Hepatocyte (in vitro differentiated cells): Measurements from ENCODE around the gene UBXN11.

Experiments
- EZH2 ChIP-seq: fragments of 200-600 bp; sonication (generic); IDR thresholded peaks from 2 replicates; pipeline ENCODE4 v1.6.1; 2016; ENCODE audit warnings: antibody characterized with exemption, mild to moderate bottlenecking, borderline replicate concordance
- EZH2phosphoT487 ChIP-seq: fragments of 200-600 bp; sonication (generic); IDR thresholded peaks from one replicate; pipeline ENCODE4 v1.6.1; 2018; ENCODE audit warnings: antibody characterized with exemption, mild to moderate bottlenecking, low read depth, moderate library complexity; ENCODE audit not compliant: unreplicated experiment, severe bottlenecking
- TF ChIP-seq, protein P1 (sequence below): fragments of 200-600 bp; sonication (generic); IDR thresholded peaks from 2 replicates; pipeline ENCODE4 v1.5.1; 2016; ENCODE audit warnings: antibody characterized with exemption, mild to moderate bottlenecking; ENCODE audit not compliant: poor library complexity

GRCh38 chr1:26275580-26276431 lies 30.6 kb downstream of the UBXN11 start:
- TF ChIP-seq, protein P1, sequence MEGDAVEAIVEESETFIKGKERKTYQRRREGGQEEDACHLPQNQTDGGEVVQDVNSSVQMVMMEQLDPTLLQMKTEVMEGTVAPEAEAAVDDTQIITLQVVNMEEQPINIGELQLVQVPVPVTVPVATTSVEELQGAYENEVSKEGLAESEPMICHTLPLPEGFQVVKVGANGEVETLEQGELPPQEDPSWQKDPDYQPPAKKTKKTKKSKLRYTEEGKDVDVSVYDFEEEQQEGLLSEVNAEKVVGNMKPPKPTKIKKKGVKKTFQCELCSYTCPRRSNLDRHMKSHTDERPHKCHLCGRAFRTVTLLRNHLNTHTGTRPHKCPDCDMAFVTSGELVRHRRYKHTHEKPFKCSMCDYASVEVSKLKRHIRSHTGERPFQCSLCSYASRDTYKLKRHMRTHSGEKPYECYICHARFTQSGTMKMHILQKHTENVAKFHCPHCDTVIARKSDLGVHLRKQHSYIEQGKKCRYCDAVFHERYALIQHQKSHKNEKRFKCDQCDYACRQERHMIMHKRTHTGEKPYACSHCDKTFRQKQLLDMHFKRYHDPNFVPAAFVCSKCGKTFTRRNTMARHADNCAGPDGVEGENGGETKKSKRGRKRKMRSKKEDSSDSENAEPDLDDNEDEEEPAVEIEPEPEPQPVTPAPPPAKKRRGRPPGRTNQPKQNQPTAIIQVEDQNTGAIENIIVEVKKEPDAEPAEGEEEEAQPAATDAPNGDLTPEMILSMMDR = peak; percentile 62
- TF ChIP-seq EZH2 = no peak
- TF ChIP-seq EZH2phosphoT487 = no peak
